NT2/D1 (cell line): ENCODE data around the gene EXOSC6.
"Not testable (repeated sequence)": the region's sequence is repeated elsewhere in the genome, so short reads cannot be mapped to it uniquely, and the experiment has no call there.

Experiments
- DNase-seq: peaks from one replicate; pipeline ENCODE4 v3.0.0-alpha.2; 2011; ENCODE audit warnings: low read depth, low spot score
- H3K27me3 ChIP-seq: 2 replicates; pipeline ENCODE4 v1.6.0; 2011; ENCODE audit warnings: mild to moderate bottlenecking; ENCODE audit not compliant: insufficient read length, insufficient read depth
- H3K36me3 ChIP-seq: 2 replicates; pipeline ENCODE4 v1.6.1; 2011; ENCODE audit warnings: mild to moderate bottlenecking, low read length, mixed read lengths; ENCODE audit not compliant: insufficient read depth, insufficient read length
- H3K4me1 ChIP-seq: 2 replicates; pipeline ENCODE4 v1.5.1; 2011; ENCODE audit not compliant: insufficient read depth, insufficient read length
- H3K4me3 ChIP-seq: 2 replicates; pipeline ENCODE4 v1.5.1; 2011; ENCODE audit warnings: low read depth; ENCODE audit not compliant: insufficient read length
- H3K9ac ChIP-seq: 2 replicates; pipeline ENCODE4 v1.6.0; 2011; ENCODE audit warnings: low read depth; ENCODE audit not compliant: insufficient read length
- H3K9me3 ChIP-seq: 2 replicates; pipeline ENCODE4 v1.5.1; 2011; ENCODE audit warnings: mild to moderate bottlenecking, low read length; ENCODE audit not compliant: insufficient read depth
- SUZ12 ChIP-seq: IDR thresholded peaks from 2 replicates; pipeline ENCODE4 v1.6.1; 2011; ENCODE audit not compliant: insufficient read length, insufficient read depth; ENCODE audit errors: extremely low read depth
- YY1 ChIP-seq: IDR thresholded peaks from 2 replicates; pipeline ENCODE4 v1.6.1; 2011; ENCODE audit not compliant: insufficient read length, insufficient read depth
- ZNF274 ChIP-seq: IDR thresholded peaks from 2 replicates; pipeline ENCODE4 v1.6.1; 2011; ENCODE audit warnings: mild to moderate bottlenecking, low read depth, low read length

The EXOSC6 gene

DNA sequence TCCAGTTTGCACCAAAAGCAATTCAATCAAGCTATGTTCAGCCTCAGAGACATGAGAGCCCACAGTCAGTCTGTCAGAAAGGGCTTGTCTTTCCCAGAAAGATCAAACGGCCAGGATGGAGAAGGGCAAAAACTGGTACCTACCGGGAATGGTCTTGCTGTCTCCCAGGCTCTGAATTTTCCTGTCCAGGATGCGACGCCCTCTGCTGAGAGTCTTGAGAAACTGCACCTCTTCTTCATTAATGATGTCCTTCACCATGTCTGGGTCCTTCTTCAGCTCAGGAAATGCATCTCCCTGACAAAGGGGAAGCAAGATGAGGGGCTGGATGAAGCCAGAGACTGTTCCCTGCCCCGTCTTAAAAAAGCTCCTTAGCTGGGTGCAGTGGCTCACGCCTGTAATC, 15.8 kb upstream of the EXOSC6 start:
- peak; percentile 68 for DNase-seq
- TF ChIP-seq YY1 = no peak
- TF ChIP-seq SUZ12 = no peak
- no peak for TF ChIP-seq ZNF274
- H3K4me1 ChIP-seq = no peaks in the 10 kb centered on the region

DNA sequence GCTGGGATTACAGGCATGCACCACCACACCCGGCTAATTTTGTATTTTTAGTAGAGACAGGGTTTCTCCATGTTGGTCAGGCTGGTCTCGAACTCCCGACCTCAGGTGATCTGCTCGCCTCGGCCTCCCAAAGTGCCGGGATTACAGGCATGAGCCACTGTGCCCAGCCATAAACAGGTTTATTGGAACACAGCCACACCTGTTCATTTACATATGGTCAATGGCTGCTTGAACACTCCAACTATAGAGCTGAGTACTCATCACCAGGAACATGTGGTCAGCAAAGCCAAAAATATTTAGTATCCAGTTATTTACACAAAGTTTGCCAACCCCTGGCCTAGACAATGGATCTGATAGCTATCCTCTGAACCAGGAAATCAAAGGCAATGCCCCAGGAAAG, 8.2 kb upstream of the EXOSC6 start:
- H3K36me3 ChIP-seq = peaks cover 91% of the 10 kb centered on the region

More for the DNA sequence above, 15.8 kb upstream of the EXOSC6 start:
- no peak overlapping the region for H3K9ac ChIP-seq
- H3K4me3 ChIP-seq = no peak overlapping the region
- H3K27me3 ChIP-seq = no peaks in the 10 kb centered on the region
- peaks cover 91% of the 10 kb centered on the region for H3K36me3 ChIP-seq
- no peaks in the 10 kb centered on the region for H3K9me3 ChIP-seq

DNA sequence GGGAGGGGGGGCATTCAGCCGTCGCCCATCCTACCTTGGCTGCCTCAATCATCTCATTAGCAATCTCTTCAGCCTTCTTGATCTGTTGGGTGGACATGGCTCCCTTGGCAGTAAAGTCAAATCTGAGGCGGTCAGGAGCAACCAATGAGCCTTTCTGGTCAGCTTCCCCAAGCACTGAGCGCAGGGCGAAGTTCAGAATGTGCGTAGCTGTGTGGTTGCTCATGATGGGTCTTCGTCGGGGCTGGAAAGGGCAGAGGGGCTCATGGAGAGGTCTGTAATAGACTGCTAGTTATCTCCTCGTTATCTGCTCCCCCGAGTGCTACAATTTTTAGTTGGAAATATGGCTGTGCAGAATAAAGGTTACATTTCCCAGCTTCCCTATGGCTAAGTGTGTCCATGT, 7.2 kb upstream of the EXOSC6 start:
- Histone ChIP-seq H3K9me3 (no peaks in the 10 kb centered on the region), H3K36me3 (peaks cover 91% of the 10 kb centered on the region), H3K4me1 (peaks cover 2% of the 10 kb centered on the region), H3K4me3 (no peak overlapping the region), H3K9ac (no peak overlapping the region), H3K27me3 (no peaks in the 10 kb centered on the region)
- TF ChIP-seq ZNF274 = no peak
- no peak for TF ChIP-seq SUZ12
- TF ChIP-seq YY1 = no peak
- no peak for DNase-seq

More for the DNA sequence above, 8.2 kb upstream of the EXOSC6 start:
- not testable (repeated sequence) for H3K27me3 ChIP-seq, H3K4me3 ChIP-seq, H3K4me1 ChIP-seq, DNase-seq, H3K9me3 ChIP-seq, H3K9ac ChIP-seq

DNA sequence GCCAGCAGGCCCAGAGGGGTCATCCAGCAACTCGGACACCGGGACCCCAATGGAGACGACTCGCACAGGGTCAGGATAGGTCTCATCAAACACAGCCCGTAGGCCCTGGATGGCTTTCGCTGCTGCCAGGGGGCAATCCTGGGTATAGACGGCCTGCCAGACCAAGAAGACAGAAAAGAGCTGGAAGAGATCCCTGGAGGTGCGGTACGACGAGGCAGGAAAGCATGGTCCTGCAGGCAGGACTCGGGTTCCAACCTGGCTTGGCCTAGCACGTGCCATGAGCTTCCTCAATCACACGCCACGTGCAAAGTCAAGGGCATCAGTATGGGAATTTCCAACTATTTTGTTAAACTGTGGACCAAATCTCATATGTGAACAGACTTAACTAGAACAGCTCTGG, 6.3 kb upstream of the EXOSC6 start:
- no peak for DNase-seq
- Histone ChIP-seq H3K9ac (no peak overlapping the region), H3K27me3 (no peaks in the 10 kb centered on the region), H3K36me3 (peaks cover 91% of the 10 kb centered on the region), H3K9me3 (no peaks in the 10 kb centered on the region), H3K4me1 (peaks cover 2% of the 10 kb centered on the region), H3K4me3 (no peak overlapping the region)
- TF ChIP-seq YY1 (no peak), ZNF274 (no peak), SUZ12 (no peak)

DNA sequence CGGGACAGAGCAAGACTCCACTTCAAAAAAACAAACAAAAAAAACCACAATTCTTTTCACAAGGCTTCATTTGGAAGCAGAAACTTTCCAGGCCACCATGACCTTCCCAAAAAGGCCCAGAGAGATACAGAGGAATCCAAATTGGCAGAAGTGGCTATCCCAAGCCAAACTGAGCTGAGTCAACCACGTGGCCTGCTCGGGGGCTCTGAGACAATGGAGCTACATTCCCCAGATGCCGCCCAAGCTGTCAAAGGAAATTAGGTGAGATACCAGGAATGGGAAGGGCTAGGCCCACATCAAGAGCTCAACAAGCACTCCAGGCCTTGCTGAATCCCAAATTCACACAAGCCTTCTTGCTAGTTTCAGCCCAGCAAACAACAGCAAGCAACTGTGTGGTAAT, 5.7 kb upstream of the EXOSC6 start:
- Histone ChIP-seq H3K9ac (no peak overlapping the region), H3K27me3 (no peaks in the 10 kb centered on the region), H3K4me1 (peaks cover 2% of the 10 kb centered on the region), H3K9me3 (no peaks in the 10 kb centered on the region), H3K36me3 (peaks cover 91% of the 10 kb centered on the region), H3K4me3 (no peak overlapping the region)
- DNase-seq = no peak
- TF ChIP-seq ZNF274 = no peak
- TF ChIP-seq YY1 = no peak
- no peak for TF ChIP-seq SUZ12

DNA sequence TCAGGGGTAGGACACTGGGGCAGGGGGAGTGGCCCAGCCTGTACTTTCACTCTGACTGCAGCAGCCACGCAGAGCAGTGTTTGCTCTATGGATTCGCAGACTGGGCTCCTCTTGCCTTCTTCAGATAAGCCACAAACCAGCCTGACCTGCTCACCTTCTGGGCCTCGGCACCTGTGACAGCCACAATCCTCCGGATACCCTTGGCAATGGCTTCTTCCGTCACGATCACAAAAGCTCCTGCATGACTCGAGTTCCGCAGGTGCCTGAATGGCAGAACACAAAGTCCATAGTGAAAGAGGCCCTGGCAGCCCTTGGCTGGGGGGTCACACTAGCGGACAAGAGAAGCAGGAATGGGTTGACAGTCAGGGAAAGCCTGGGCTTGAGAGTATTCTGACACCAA, 3.8 kb upstream of the EXOSC6 start:
- TF ChIP-seq SUZ12 (no peak), ZNF274 (no peak), YY1 (no peak)
- Histone ChIP-seq H3K9ac (no peak overlapping the region), H3K4me1 (peaks cover 2% of the 10 kb centered on the region), H3K27me3 (no peaks in the 10 kb centered on the region), H3K36me3 (peaks cover 83% of the 10 kb centered on the region), H3K4me3 (no peak overlapping the region), H3K9me3 (no peaks in the 10 kb centered on the region)
- no peak for DNase-seq

DNA sequence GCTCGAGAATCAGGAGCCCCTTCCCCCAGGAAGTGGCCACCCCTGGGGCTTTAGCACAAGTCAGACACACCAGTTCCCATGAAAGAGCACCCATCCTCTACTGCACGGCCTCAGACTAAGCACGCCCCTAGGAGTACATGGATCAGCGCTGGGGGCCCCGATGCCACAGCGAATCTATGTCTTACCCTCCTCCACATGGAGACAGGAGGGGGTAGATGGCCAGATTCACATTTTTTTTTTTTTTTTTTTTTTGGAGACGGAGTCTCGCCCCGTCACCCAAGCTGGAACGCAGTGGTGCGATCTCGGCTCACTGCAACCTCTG, 3.2 kb upstream of the EXOSC6 start:
- Histone ChIP-seq H3K4me1 (peaks cover 2% of the 10 kb centered on the region), H3K4me3 (no peak overlapping the region), H3K27me3 (no peaks in the 10 kb centered on the region), H3K36me3 (peaks cover 80% of the 10 kb centered on the region), H3K9me3 (no peaks in the 10 kb centered on the region), H3K9ac (peak overlapping the region; percentile 37)
- DNase-seq = no peak
- TF ChIP-seq SUZ12 = no peak
- no peak for TF ChIP-seq YY1
- TF ChIP-seq ZNF274 = no peak

DNA sequence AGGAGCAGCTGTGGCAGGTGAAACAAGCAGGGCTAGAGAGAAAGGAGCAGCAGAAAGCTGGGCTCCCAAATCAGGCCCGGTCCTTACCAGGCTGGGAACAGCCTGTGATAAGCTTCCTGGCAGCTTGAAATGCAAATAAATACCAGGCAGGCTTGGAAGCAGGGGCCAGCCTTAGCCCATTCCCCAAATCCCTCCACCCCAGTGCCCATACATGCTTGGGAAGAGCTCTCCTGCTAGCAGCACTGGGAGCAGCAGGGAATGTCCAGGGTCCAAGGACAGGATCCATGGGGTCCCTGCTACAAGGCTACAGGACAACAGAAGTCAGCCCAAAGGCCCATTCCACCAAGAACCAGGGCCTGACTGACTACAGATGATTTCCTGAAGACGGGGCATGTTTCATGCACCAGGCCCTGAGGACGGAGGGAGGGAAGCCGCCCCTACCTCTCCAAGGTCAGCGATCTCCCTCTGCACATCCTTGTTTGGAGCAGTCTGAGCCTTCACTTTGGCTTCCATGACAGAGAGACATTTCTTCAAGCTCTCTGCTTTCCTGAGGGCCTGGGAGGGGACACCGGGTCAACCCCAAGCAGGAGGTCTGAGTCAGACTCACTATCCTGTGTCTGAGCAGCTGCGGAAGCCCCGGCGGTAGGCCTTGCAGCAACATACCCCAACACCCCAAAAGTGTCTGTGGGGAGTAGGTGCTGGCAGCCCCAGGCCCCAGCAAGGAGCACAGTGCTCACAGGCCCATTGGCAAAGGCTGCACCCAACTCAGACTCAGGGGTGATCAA, 2.6 kb upstream of the EXOSC6 start:
- peaks cover 80% of the 10 kb centered on the region for H3K36me3 ChIP-seq
- TF ChIP-seq YY1 = no peak
- TF ChIP-seq SUZ12 = no peak
- no peak for TF ChIP-seq ZNF274

More for the DNA sequence above, 2.6 kb upstream of the EXOSC6 start:
- H3K9ac ChIP-seq = peak overlapping the region; percentile 37
- H3K4me3 ChIP-seq = no peak overlapping the region
- peaks cover 2% of the 10 kb centered on the region for H3K4me1 ChIP-seq
- H3K9me3 ChIP-seq = no peaks in the 10 kb centered on the region
- no peaks in the 10 kb centered on the region for H3K27me3 ChIP-seq
- DNase-seq = no peak
